Brain microvascular endothelial cell (primary cell): ENCODE data around the gene LSP1.

Experiments used
- DNase-seq: peaks from one replicate; pipeline ENCODE4 v3.0.0-alpha.2; 2020
- H3K27ac ChIP-seq: fragments of 250-450 bp; sonication (Bioruptor Pico); 2 replicates; pipeline ENCODE4 v1.5.1; 2020; ENCODE audit warnings: mild to moderate bottlenecking, moderate library complexity
- H3K27me3 ChIP-seq: fragments of 250-450 bp; sonication (Bioruptor Pico); replicated peaks from 2 replicates; pipeline ENCODE4 v1.5.1; 2020; ENCODE audit warnings: mild to moderate bottlenecking
- H3K36me3 ChIP-seq: fragments of 250-450 bp; sonication (Bioruptor Pico); replicated peaks from 2 replicates; pipeline ENCODE4 v1.5.1; 2020; ENCODE audit warnings: mild to moderate bottlenecking
- H3K4me3 ChIP-seq: 2 replicates; pipeline ENCODE4 v1.5.1; 2011; ENCODE audit warnings: low read depth, mild to moderate bottlenecking, control low read depth, low read length, moderate library complexity
- CTCF ChIP-seq: IDR thresholded peaks from 2 replicates; pipeline ENCODE4 v1.5.1; 2011; ENCODE audit warnings: low read depth, mild to moderate bottlenecking, moderate library complexity, low read length, control low read depth, inconsistent platforms; ENCODE audit errors: missing control alignments
- in situ Hi-C: cut with HindIII; loops from 2 replicates; pipeline ENCODE4 v1.10.0; 2017; ENCODE audit warnings: low sequenced_read_pairs, low pct_ligation_motif_present

Gene LSP1

DNA sequence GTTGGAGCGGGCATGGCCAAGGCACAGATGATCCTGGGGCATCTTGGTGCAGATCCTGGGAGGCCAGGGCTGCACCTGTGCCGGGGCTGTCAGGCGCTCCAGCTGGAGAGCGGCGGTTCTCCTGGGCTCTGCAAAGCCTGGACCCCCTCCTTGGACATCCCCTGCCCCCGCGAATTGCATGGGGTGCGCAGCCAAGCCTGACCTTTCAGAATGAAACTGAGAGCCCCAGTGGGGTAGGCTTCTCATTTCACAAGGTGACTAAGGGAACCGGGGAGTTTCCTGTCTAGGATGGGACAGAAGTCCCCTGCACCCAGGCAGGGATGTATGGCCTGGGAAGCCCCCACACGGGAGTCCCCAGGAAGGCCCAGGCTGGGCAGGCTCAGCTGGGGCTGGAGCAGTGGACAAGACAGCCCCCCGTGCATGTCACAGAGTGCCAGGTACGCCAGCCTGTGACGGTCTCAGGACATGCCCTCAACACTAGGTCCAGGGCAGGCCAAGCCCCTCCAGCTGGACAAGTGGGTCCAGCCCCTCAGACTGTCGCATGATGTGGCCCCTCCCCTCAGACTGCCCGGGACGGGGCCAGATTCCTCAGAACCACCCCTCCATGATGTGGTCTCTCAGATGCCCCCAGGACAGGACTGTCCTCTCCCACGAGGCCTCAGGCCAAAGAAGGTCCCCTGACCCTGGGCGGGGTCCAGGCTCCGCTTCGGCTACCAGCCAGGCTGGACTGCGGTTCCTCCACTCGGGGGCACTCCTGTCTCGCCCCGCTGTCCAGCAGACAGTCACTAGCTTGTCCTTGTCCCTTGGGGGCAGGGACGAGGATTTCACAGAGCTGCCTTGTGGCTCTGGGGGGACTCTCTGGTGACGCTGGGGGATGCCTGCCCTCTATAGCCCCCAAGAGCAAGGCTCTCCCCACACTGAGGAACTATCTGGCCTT is 2.3 kb downstream of the LSP1 start:
- Histone ChIP-seq H3K27me3 (no peaks in the 10 kb centered on the region), H3K4me3 (no peak overlapping the region), H3K27ac (no peak overlapping the region), H3K36me3 (no peaks in the 10 kb centered on the region)
- in situ Hi-C loops = no loop called here
- TF ChIP-seq CTCF = no peak
- no peak for DNase-seq

GRCh38 chr11:1855886-1856265 is 3.0 kb downstream of the LSP1 start:
- no peaks in the 10 kb centered on the region for H3K36me3 ChIP-seq
- H3K27ac ChIP-seq = no peak overlapping the region
- no peaks in the 10 kb centered on the region for H3K27me3 ChIP-seq
- no peak for DNase-seq
- no peak for TF ChIP-seq CTCF
- no peak overlapping the region for H3K4me3 ChIP-seq
- in situ Hi-C loops = no loop called here

DNA sequence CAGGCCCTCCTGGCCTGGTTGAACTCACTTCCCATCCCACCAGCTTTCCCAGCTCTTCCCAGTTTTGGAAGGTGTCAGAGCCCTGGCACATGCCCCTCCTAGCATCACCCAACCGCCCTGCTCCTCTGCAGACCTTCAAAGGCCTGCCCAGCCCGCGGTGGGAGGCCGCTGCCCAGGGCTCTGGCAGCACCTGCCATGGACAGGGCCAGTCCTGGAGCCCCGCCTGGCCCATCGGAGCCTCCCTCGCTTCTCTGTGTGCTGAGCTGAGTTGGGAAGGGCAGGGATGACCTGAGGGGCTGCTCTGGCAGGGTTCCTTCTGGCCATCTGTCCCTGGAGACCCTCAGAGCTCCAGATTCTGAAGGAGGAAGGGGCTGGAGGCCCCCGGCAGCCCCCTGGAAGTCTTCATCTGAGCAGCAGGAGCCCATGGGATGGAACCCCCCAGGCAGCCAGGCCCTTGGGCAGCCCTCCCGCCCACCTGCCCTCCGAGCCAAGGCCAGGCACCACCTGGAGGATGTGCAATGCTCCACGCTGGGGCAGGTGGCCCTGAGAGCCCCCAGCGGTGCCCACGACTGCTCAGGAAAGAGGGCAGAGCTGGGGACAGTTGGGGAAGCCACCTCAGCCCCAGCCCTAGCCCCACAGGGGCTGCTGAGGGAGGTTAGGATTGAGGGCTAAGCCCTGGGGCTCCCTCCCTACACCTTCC is 3.6 kb downstream of the LSP1 start:
- H3K4me3 ChIP-seq = no peak overlapping the region
- in situ Hi-C loops = no loop called here
- H3K27ac ChIP-seq = no peak overlapping the region
- DNase-seq = no peak
- H3K36me3 ChIP-seq = no peaks in the 10 kb centered on the region
- H3K27me3 ChIP-seq = no peaks in the 10 kb centered on the region
- TF ChIP-seq CTCF = no peak

DNA sequence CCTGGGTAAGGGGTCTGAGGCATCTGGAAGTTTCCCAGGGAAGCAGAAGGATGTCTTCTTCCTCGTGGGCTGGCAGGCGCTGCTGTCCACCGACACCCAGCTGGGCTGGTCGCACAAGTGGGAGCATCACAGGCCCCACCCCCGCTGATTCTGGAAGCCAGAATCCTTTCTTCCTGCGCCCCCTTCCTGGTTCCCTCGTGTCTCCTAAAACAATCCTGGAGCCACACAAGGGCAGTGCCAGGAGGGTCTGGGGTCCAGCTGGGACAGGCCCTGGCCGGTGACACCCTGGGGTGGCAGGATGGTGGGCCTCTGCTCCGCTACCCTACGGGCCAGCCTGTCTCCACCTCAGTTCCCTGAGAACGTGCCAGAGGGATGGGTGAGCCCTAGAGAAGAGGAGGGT is 4.2 kb downstream of the LSP1 start:
- DNase-seq = no peak
- H3K36me3 ChIP-seq = no peaks in the 10 kb centered on the region
- in situ Hi-C loops = no loop called here
- no peaks in the 10 kb centered on the region for H3K27me3 ChIP-seq
- H3K27ac ChIP-seq = no peak overlapping the region
- no peak overlapping the region for H3K4me3 ChIP-seq
- TF ChIP-seq CTCF = no peak

GRCh38 chr11:1858154-1858553 is 5.3 kb downstream of the LSP1 start:
- Histone ChIP-seq H3K27ac (no peak overlapping the region), H3K4me3 (no peak overlapping the region), H3K36me3 (no peaks in the 10 kb centered on the region), H3K27me3 (no peaks in the 10 kb centered on the region)
- DNase-seq = no peak
- in situ Hi-C loops = no loop called here
- no peak for TF ChIP-seq CTCF
